Stomach (tissue), 4 donors: ENCODE results near the gene USP24.

Source experiments
- POLR2A ChIP-seq, 4 donors: fragments of 450-650 bp; IDR thresholded peaks; one replicate each; pipeline ENCODE4 v1.6.1; 2016; ENCODE audit warnings: antibody characterized with exemption in 4 of 4, control low read depth in 2 of 4, mild to moderate bottlenecking in 1 of 4, moderate library complexity in 1 of 4
- TF ChIP-seq, protein P1 (sequence below), 7 experiments: fragments of 450-650 bp in 4 of 7; fragments of 200-600 bp in 3 of 7; sonication (generic) in 3 of 7; IDR thresholded peaks; one replicate each; pipeline ENCODE4 v1.5.1; 2016 to 2019; ENCODE audit warnings: antibody characterized with exemption in 7 of 7, control low read depth in 2 of 7, mild to moderate bottlenecking in 1 of 7

DNA sequence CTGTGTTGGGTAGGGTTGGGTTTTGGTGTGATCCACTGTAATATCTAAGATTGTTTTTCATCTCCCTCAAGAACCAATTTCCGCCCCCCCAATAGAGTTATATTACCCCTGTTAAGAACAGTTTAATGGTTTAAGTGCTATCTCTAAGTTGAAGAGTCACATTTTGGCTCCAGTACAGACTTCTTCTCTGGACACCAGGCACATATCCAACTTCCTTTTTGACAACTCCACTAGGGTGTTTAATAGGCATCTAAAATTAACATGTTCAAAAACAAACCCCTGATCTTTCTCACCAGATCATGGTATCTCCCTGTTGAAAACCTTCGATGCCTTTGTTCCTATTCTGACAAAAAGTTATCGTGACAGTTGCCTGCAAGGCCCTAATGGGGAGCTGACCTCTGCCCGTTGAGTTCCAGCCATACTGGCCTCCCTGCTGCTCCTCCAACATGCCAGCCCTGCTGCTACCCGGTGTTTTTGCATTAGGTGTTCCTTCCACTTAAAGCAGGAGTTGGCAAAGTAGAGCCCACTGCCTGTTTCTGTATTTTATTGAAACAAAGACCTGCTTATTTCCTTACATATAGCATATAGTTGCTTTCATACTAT lies 18.6 kb downstream of the USP24 start:
- TF ChIP-seq, protein P1, sequence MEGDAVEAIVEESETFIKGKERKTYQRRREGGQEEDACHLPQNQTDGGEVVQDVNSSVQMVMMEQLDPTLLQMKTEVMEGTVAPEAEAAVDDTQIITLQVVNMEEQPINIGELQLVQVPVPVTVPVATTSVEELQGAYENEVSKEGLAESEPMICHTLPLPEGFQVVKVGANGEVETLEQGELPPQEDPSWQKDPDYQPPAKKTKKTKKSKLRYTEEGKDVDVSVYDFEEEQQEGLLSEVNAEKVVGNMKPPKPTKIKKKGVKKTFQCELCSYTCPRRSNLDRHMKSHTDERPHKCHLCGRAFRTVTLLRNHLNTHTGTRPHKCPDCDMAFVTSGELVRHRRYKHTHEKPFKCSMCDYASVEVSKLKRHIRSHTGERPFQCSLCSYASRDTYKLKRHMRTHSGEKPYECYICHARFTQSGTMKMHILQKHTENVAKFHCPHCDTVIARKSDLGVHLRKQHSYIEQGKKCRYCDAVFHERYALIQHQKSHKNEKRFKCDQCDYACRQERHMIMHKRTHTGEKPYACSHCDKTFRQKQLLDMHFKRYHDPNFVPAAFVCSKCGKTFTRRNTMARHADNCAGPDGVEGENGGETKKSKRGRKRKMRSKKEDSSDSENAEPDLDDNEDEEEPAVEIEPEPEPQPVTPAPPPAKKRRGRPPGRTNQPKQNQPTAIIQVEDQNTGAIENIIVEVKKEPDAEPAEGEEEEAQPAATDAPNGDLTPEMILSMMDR (IDR thresholded peaks at IDR 0.05) = no peak
- no peak for TF ChIP-seq POLR2A (IDR thresholded peaks at IDR 0.05)
